A549 (cell line): ENCODE measurements around the gene NLRC5. TPM values are rescaled to one million over a fixed set of nuclear protein-coding genes. Genes with fewer than 3 reads are reported as not detected.

Experiments used
- ATAC-seq, 2 experiments: fragments of 200-7000 bp in 1 of 2; fragments of >200 bp in 1 of 2; cut with Nextera tagmentation in 1 of 2; cut with Tn5 transposase in 1 of 2; 3 replicates each; pipeline versions ENCODE4 v1.8.0 to v1.9.1; 2018 to 2020; ENCODE audit warnings: mild to moderate bottlenecking in 1 of 2, moderate library complexity in 1 of 2
- CTCF ChIA-PET: fragments of 300-600 bp; sonication (Branson Sonifier 250); formaldehyde crosslinking; extraction: SDS; loops from one replicate; lab custom pipeline; 2021; ENCODE audit warnings: antibody characterized with exemption, inconsistent platforms; lab: Yijun Ruan, JAX
- POLR2A ChIA-PET: fragments of 350-600 bp; formaldehyde crosslinking; extraction: SDS; loops from one replicate; lab custom pipeline; 2021; ENCODE audit warnings: antibody characterized with exemption, inconsistent platforms; lab: Yijun Ruan, JAX
- DNase-seq, 2 experiments: peaks; one replicate each; pipeline versions ENCODE4 v3.0.0 to v3.0.0-alpha.2; 2011 to 2016; ENCODE audit warnings: low read depth in 1 of 2, low spot score in 1 of 2
- FAIRE-seq: peaks from 2 replicates; lab custom pipeline; 2011; peaks lifted over from hg19 to GRCh38; lab: Jason Lieb, UNC
- H3K27ac ChIP-seq, 2 experiments: fragments of >200 bp; sonication (Bioruptor Twin); formaldehyde crosslinking; 3 replicates each; pipeline ENCODE4 v1.5.1; 2016 to 2017
- H3K4me1 ChIP-seq: fragments of >200 bp; sonication (Bioruptor Twin); formaldehyde crosslinking; 3 replicates; pipeline ENCODE4 v1.6.1; 2016
- H3K4me2 ChIP-seq: fragments of >200 bp; sonication (Bioruptor Twin); formaldehyde crosslinking; 3 replicates; pipeline ENCODE4 v1.6.1; 2016
- H3K4me3 ChIP-seq: fragments of >200 bp; sonication (Bioruptor Twin); formaldehyde crosslinking; 3 replicates; pipeline ENCODE4 v1.5.1; 2016
- H3K9me3 ChIP-seq: fragments of >200 bp; sonication (Bioruptor Twin); formaldehyde crosslinking; 3 replicates; pipeline ENCODE4 v1.6.1; 2016
- ATOH8 ChIP-seq: fragments of 250-450 bp; sonication (Bioruptor Pico); IDR thresholded peaks from 2 replicates; pipeline ENCODE4 v1.5.0; 2020; ENCODE audit warnings: low read depth, mild to moderate bottlenecking, moderate library complexity
- BCL3 ChIP-seq: fragments of >200 bp; sonication (Bioruptor Twin); formaldehyde crosslinking; IDR thresholded peaks from 3 replicates; pipeline ENCODE4 v1.6.1; 2016
- CEBPB ChIP-seq, 2 experiments: fragments of >200 bp in 1 of 2; sonication (Bioruptor Twin) in 1 of 2; formaldehyde crosslinking in 1 of 2; IDR thresholded peaks; 2 replicates each; pipeline ENCODE4 v1.6.1; 2012 to 2016
- CTCF ChIP-seq: fragments of >200 bp; sonication (Bioruptor Twin); formaldehyde crosslinking; IDR thresholded peaks from 3 replicates; pipeline ENCODE4 v1.5.1; 2016
- EHF ChIP-seq: fragments of 250-450 bp; sonication (Bioruptor Pico); IDR thresholded peaks from 2 replicates; pipeline ENCODE4 v1.5.0; 2020; ENCODE audit warnings: mild to moderate bottlenecking
- ELK1 ChIP-seq: fragments of 150-350 bp; IDR thresholded peaks from 2 replicates; pipeline ENCODE4 v1.6.1; 2014; ENCODE audit warnings: low read depth, mild to moderate bottlenecking, low read length
- FOSB ChIP-seq: fragments of 250-450 bp; sonication (Bioruptor Pico); IDR thresholded peaks from 2 replicates; pipeline ENCODE4 v1.5.0; 2020; ENCODE audit warnings: mild to moderate bottlenecking, moderate library complexity
- HDAC2 ChIP-seq: fragments of 200-600 bp; sonication (generic); IDR thresholded peaks from 2 replicates; pipeline ENCODE4 v1.6.1; 2016
- HES2 ChIP-seq: fragments of >200 bp; sonication (Bioruptor Twin); formaldehyde crosslinking; IDR thresholded peaks from 2 replicates; pipeline ENCODE4 v1.6.1; 2016
- HOXB13 ChIP-seq: fragments of 250-450 bp; sonication (Bioruptor Pico); IDR thresholded peaks from 2 replicates; pipeline ENCODE4 v1.5.0; 2020; ENCODE audit warnings: low read depth, mild to moderate bottlenecking, moderate library complexity
- JUN ChIP-seq, 2 experiments: fragments of >200 bp; sonication (Bioruptor Twin); formaldehyde crosslinking; IDR thresholded peaks; 2 replicates in 1 of 2; 3 replicates in 1 of 2; pipeline ENCODE4 v1.6.1; 2016 to 2017
- MAFK ChIP-seq: fragments of 450-650 bp; IDR thresholded peaks from 2 replicates; pipeline ENCODE4 v1.6.1; 2014; ENCODE audit not compliant: partially characterized antibody
- MAZ ChIP-seq: fragments of 150-350 bp; IDR thresholded peaks from 2 replicates; pipeline ENCODE4 v1.6.1; 2014; ENCODE audit warnings: antibody characterized with exemption, low read depth, low read length, borderline replicate concordance
- NPAS2 ChIP-seq: fragments of 250-450 bp; sonication (Bioruptor Pico); IDR thresholded peaks from 2 replicates; pipeline ENCODE4 v1.8.0; 2022; ENCODE audit warnings: mild to moderate bottlenecking, moderate library complexity, borderline replicate concordance
- PHF8 ChIP-seq: fragments of 200-600 bp; sonication (generic); IDR thresholded peaks from 2 replicates; pipeline ENCODE4 v1.6.1; 2016; ENCODE audit warnings: low read depth, mild to moderate bottlenecking, antibody characterized with exemption, moderate library complexity, borderline replicate concordance
- POLR2AphosphoS2 ChIP-seq: conservative IDR thresholded peaks from 2 replicates; pipeline ENCODE4 v1.6.1; 2012; ENCODE audit warnings: low read length, improper control_type of control experiment, inconsistent platforms
- RAD21 ChIP-seq, 2 experiments: fragments of >200 bp in 1 of 2; sonication (Bioruptor Twin) in 1 of 2; formaldehyde crosslinking in 1 of 2; IDR thresholded peaks in 1 of 2; conservative IDR thresholded peaks in 1 of 2; 2 replicates in 1 of 2; 3 replicates in 1 of 2; pipeline ENCODE4 v1.6.1; 2012 to 2018; ENCODE audit warnings: inconsistent platforms in 1 of 2
- RNF2 ChIP-seq: fragments of 200-600 bp; sonication (generic); IDR thresholded peaks from 2 replicates; pipeline ENCODE4 v1.6.1; 2016; ENCODE audit warnings: low read depth, mild to moderate bottlenecking, antibody characterized with exemption, moderate library complexity, borderline replicate concordance
- SMC3 ChIP-seq: fragments of >200 bp; sonication (Bioruptor Twin); formaldehyde crosslinking; IDR thresholded peaks from 3 replicates; pipeline ENCODE4 v1.6.1; 2018; ENCODE audit warnings: inconsistent platforms
- SREBF2 ChIP-seq: fragments of 450-650 bp; IDR thresholded peaks from 2 replicates; pipeline ENCODE4 v1.6.1; 2014; ENCODE audit warnings: mild to moderate bottlenecking, moderate library complexity
- TP53 ChIP-seq: fragments of 250-450 bp; sonication (Bioruptor Pico); IDR thresholded peaks from 2 replicates; pipeline ENCODE4 v1.5.0; 2021; ENCODE audit warnings: mild to moderate bottlenecking, moderate library complexity
- USF2 ChIP-seq: fragments of 450-650 bp; IDR thresholded peaks from 2 replicates; pipeline ENCODE4 v1.6.1; 2014; ENCODE audit warnings: antibody characterized with exemption
- ZFP36 ChIP-seq: fragments of 450-650 bp; IDR thresholded peaks from 2 replicates; pipeline ENCODE4 v1.6.1; 2014; ENCODE audit warnings: borderline replicate concordance; ENCODE audit not compliant: partially characterized antibody
- ZNF302 ChIP-seq: fragments of 250-450 bp; sonication (Bioruptor Pico); IDR thresholded peaks from 2 replicates; pipeline ENCODE4 v1.9.0; 2021; ENCODE audit warnings: inconsistent platforms, mild to moderate bottlenecking, moderate library complexity
- ZSCAN20 ChIP-seq: fragments of 250-450 bp; sonication (Bioruptor Pico); IDR thresholded peaks from 2 replicates; pipeline ENCODE4 v1.8.0; 2022; ENCODE audit warnings: mild to moderate bottlenecking, moderate library complexity
- WGBS: methylation state at CpG from one replicate; pipeline ENCODE4 v1.1.6; 2017; ENCODE audit errors: missing lambda C conversion rate; 5-methylcytosine and 5-hydroxymethylcytosine counted together
- polyA plus RNA-seq, 4 experiments: library from polyadenylated mRNA; depleted of rRNA in 3 of 4; stranded (reverse); fragments of >200 nt; fragmentation: RNase III in 1 of 4; extraction: RNeasy Plus Mini Kit Qiagen cat#74134 plus additional on column Dnase treatment in 1 of 4; gene quantifications; 2 replicates in 3 of 4; 3 replicates in 1 of 4; pipeline ENCODE4 v1.2.3, GENCODE V29; 2011 to 2017

NLRC5 gene
- polyA plus RNA-seq, 2 of the 4 experiments (the other 2 are of a cell fraction) = 2.5 to 3.6 TPM

- H3K27ac ChIP-seq = peak overlapping the region in 1 of 2 experiments; percentile 56; a peak in 3 of 6 replicates
- POLR2A ChIA-PET = no interaction called here
Observed at GRCh38 chr16:57084257-57084770, 95.0 kb downstream of the NLRC5 start.

GRCh38 chr16:57084996-57085395 lies 95.6 kb downstream of the NLRC5 start:
- ATAC-seq (no peak), FAIRE-seq (no peak), DNase-seq (no peak)
- WGBS = 77% methylated on average over 7 of the region's 7 CpGs
- Histone ChIP-seq H3K4me3 (no peak overlapping the region), H3K4me1 (no peaks in the 10 kb centered on the region), H3K4me2 (no peak overlapping the region), H3K27ac (no peak overlapping the region), H3K9me3 (no peaks in the 10 kb centered on the region)
- no peak for TF ChIP-seq BCL3
- ChIA-PET CTCF (interaction anchor here (0.7 to 10.5 kb wide), 43 partner anchors 9 to 342 kb away, joined by 3 to 101 read pairs (median 5); partner anchors contain the start of genes CPNE2, PSME3IP1 and RSPRY1), POLR2A (no interaction called here)

More at GRCh38 chr16:57084257-57084770, 95.0 kb downstream of the NLRC5 start:
- Histone ChIP-seq H3K4me3 (no peak overlapping the region), H3K4me1 (no peaks in the 10 kb centered on the region), H3K9me3 (no peaks in the 10 kb centered on the region)
- DNase-seq (peak; percentile 81 to 93), ATAC-seq (peak; percentile 67 to 87), FAIRE-seq (peak; percentile 63)
- CTCF ChIA-PET = interaction anchor here (0.7 to 10.5 kb wide), 58 partner anchors 8 to 438 kb away, joined by 3 to 101 read pairs (median 4); partner anchors contain the start of genes CETP, CPNE2, PSME3IP1 and RSPRY1
- 19% methylated on average over 9 of the region's 9 CpGs for WGBS
- TF ChIP-seq TP53 (CRISPR knock-in tag) (0 out of 2 replicates have a peak, but pooled peaks have one; percentile 35), SMC3 (peak; percentile 80), CTCF (peak; percentile 90), RAD21 (conservative IDR thresholded peaks at IDR 0.05 in 1 of 2, IDR thresholded peaks at IDR 0.05 in 1 of 2) (peak; percentile 86 to 90), MAFK (peak; percentile 65), MAZ (no peak), FOSB (CRISPR knock-in tag) (no peak), CEBPB (IDR thresholded peaks at IDR 0.05) (no peak)
- TF ChIP-seq, all 56 proteins: peak for 5
- H3K4me2 ChIP-seq = 0 out of 3 replicates have a peak overlapping the region, but pooled peaks have one; percentile 3

GRCh38 chr16:57087003-57087402 lies 97.6 kb downstream of the NLRC5 start:
- WGBS = 73% methylated on average over 2 of the region's 2 CpGs
- no peaks in the 10 kb centered on the region for H3K9me3 ChIP-seq
- DNase-seq (no peak), ATAC-seq (no peak), FAIRE-seq (no peak)
- H3K4me1 ChIP-seq = peaks cover 8% of the 10 kb centered on the region
- ChIA-PET CTCF (interaction anchor here (0.9 to 2.0 kb wide), 3 partner anchors 19 to 213 kb away, joined by 3 to 6 read pairs (median 5); no protein-coding TSS in a partner anchor), POLR2A (no interaction called here)
- no peak overlapping the region for H3K4me3 ChIP-seq
- no peak overlapping the region for H3K27ac ChIP-seq
- TF ChIP-seq NPAS2 (CRISPR knock-in tag) (no peak), RNF2 (no peak), ELK1 (no peak), ZSCAN20 (CRISPR knock-in tag) (no peak), JUN (IDR thresholded peaks at IDR 0.05) (no peak), HES2 (no peak), ZFP36 (no peak), MAZ (no peak), MAFK (no peak), EHF (CRISPR knock-in tag) (no peak), SREBF2 (no peak), HOXB13 (no peak), PHF8 (no peak), USF2 (no peak), ATOH8 (CRISPR knock-in tag) (no peak), ZNF302 (CRISPR knock-in tag) (no peak), HDAC2 (no peak), SMC3 (no peak), POLR2AphosphoS2 (no peak)
- no peak overlapping the region for H3K4me2 ChIP-seq
